ENCODE results near the gene TMEM92.

TMEM92 gene

GRCh38 chr17:50238601-50239280 is 35.5 kb upstream of the TMEM92 start:
- TF ChIP-seq CTCF (IDR thresholded peaks at IDR 0.05; ENCODE audit: low read depth, low read length): no peak
- no peak for TF ChIP-seq EZH2phosphoT487 (IDR thresholded peaks at IDR 0.05; ENCODE audit: low read depth)
- Histone ChIP-seq H3K79me2 (ENCODE audit: low read length) (no peaks in the 10 kb centered on the region), H3K4me1 (ENCODE audit: low read length) (no peaks in the 10 kb centered on the region), H3K9ac (ENCODE audit: low read length) (no peak overlapping the region), H3K4me3 (ENCODE audit: low read length) (no peak overlapping the region), H3K27me3 (ENCODE audit: low read depth, low read length) (peaks cover 39% of the 10 kb centered on the region), H3K4me2 (ENCODE audit: low read length) (no peak overlapping the region), H3K27ac (ENCODE audit: low read length) (no peak overlapping the region), H3K36me3 (replicated peaks; ENCODE audit: low read depth, low read length) (no peaks in the 10 kb centered on the region), H2AFZ (ENCODE audit: low read depth, low read length) (no peak overlapping the region), H4K20me1 (ENCODE audit: insufficient read depth, low read length) (no peaks in the 10 kb centered on the region), H3K9me3 (ENCODE audit: insufficient read depth, low read length) (0 out of 2 replicates have a peak, but pooled peaks cover 3% of the 10 kb centered on the region)

- Histone ChIP-seq H3K4me2 (ENCODE audit: low read length) (no peak overlapping the region), H3K79me2 (ENCODE audit: low read length) (no peaks in the 10 kb centered on the region), H3K9ac (ENCODE audit: low read length) (no peak overlapping the region), H4K20me1 (ENCODE audit: insufficient read depth, low read length) (no peaks in the 10 kb centered on the region), H3K27ac (ENCODE audit: low read length) (no peak overlapping the region), H3K36me3 (replicated peaks; ENCODE audit: low read depth, low read length) (no peaks in the 10 kb centered on the region), H3K4me1 (ENCODE audit: low read length) (no peaks in the 10 kb centered on the region), H3K4me3 (ENCODE audit: low read length) (no peak overlapping the region), H3K27me3 (ENCODE audit: low read depth, low read length) (peaks cover 35% of the 10 kb centered on the region), H2AFZ (ENCODE audit: low read depth, low read length) (no peak overlapping the region), H3K9me3 (ENCODE audit: insufficient read depth, low read length) (0 out of 2 replicates have a peak, but pooled peaks cover 3% of the 10 kb centered on the region)
- no peak for TF ChIP-seq CTCF (IDR thresholded peaks at IDR 0.05; ENCODE audit: low read depth, low read length)
- no peak for TF ChIP-seq EZH2phosphoT487 (IDR thresholded peaks at IDR 0.05; ENCODE audit: low read depth)
Measured at GRCh38 chr17:50239937-50240336, 34.3 kb upstream of the TMEM92 start.

- no peak overlapping the region for H2AFZ ChIP-seq (ENCODE audit: low read depth, low read length)
- no peaks in the 10 kb centered on the region for H3K4me1 ChIP-seq (ENCODE audit: low read length)
- H3K27ac ChIP-seq (ENCODE audit: low read length): no peak overlapping the region
- H3K9ac ChIP-seq (ENCODE audit: low read length): no peak overlapping the region
- no peak overlapping the region for H3K4me3 ChIP-seq (ENCODE audit: low read length)
- H3K27me3 ChIP-seq (ENCODE audit: low read depth, low read length): peaks cover 32% of the 10 kb centered on the region
- H3K79me2 ChIP-seq (ENCODE audit: low read length): no peaks in the 10 kb centered on the region
- H3K9me3 ChIP-seq (ENCODE audit: insufficient read depth, low read length): no peaks in the 10 kb centered on the region
- no peaks in the 10 kb centered on the region for H3K36me3 ChIP-seq (replicated peaks; ENCODE audit: low read depth, low read length)
- H3K4me2 ChIP-seq (ENCODE audit: low read length): no peak overlapping the region
- no peaks in the 10 kb centered on the region for H4K20me1 ChIP-seq (ENCODE audit: insufficient read depth, low read length)
- TF ChIP-seq CTCF (IDR thresholded peaks at IDR 0.05; ENCODE audit: low read depth, low read length) (no peak), EZH2phosphoT487 (IDR thresholded peaks at IDR 0.05; ENCODE audit: low read depth) (no peak)
Measured at GRCh38 chr17:50240851-50241250, 33.4 kb upstream of the TMEM92 start.

- no peaks in the 10 kb centered on the region for H3K9me3 ChIP-seq (ENCODE audit: insufficient read depth, low read length)
- H3K4me2 ChIP-seq (ENCODE audit: low read length): no peak overlapping the region
Measured at GRCh38 chr17:50241431-50241830, 32.8 kb upstream of the TMEM92 start.

More at GRCh38 chr17:50241431-50241830, 32.8 kb upstream of the TMEM92 start:
- no peaks in the 10 kb centered on the region for H4K20me1 ChIP-seq (ENCODE audit: insufficient read depth, low read length)
- H3K36me3 ChIP-seq (replicated peaks; ENCODE audit: low read depth, low read length): no peaks in the 10 kb centered on the region
- no peak overlapping the region for H2AFZ ChIP-seq (ENCODE audit: low read depth, low read length)
- H3K4me1 ChIP-seq (ENCODE audit: low read length): no peaks in the 10 kb centered on the region
- H3K27ac ChIP-seq (ENCODE audit: low read length): no peak overlapping the region
- no peak overlapping the region for H3K4me3 ChIP-seq (ENCODE audit: low read length)
- no peak overlapping the region for H3K9ac ChIP-seq (ENCODE audit: low read length)
- no peaks in the 10 kb centered on the region for H3K79me2 ChIP-seq (ENCODE audit: low read length)
- peaks cover 30% of the 10 kb centered on the region for H3K27me3 ChIP-seq (ENCODE audit: low read depth, low read length)
- TF ChIP-seq EZH2phosphoT487 (IDR thresholded peaks at IDR 0.05; ENCODE audit: low read depth): no peak
- TF ChIP-seq CTCF (IDR thresholded peaks at IDR 0.05; ENCODE audit: low read depth, low read length): no peak

Data from OCI-LY3 (cell line).